GM23338 (cell line): ENCODE measurements around the gene DIAPH1.

ENCODE experiments used
- ETS1 ChIP-seq: IDR thresholded peaks from 2 replicates; pipeline ENCODE4 v1.6.1; 2016; ENCODE audit warnings: antibody characterized with exemption
- EZH2 ChIP-seq: fragments of 200-600 bp; sonication (generic); IDR thresholded peaks from one replicate; pipeline ENCODE4 v1.8.0; 2017; ENCODE audit warnings: antibody characterized with exemption, mild to moderate bottlenecking, low read depth; ENCODE audit not compliant: unreplicated experiment
- EZH2phosphoT487 ChIP-seq: fragments of 200-600 bp; sonication (generic); IDR thresholded peaks from one replicate; pipeline ENCODE4 v1.8.1; 2018; ENCODE audit warnings: antibody characterized with exemption; ENCODE audit not compliant: unreplicated experiment
- JUNB ChIP-seq: IDR thresholded peaks from one replicate; pipeline ENCODE4 v1.6.1; 2016; ENCODE audit warnings: antibody characterized with exemption; ENCODE audit not compliant: unreplicated experiment
- NANOG ChIP-seq: IDR thresholded peaks from 2 replicates; pipeline ENCODE4 v1.6.1; 2016; ENCODE audit warnings: antibody characterized with exemption, borderline replicate concordance
- POLR2AphosphoS5 ChIP-seq: IDR thresholded peaks from 2 replicates; pipeline ENCODE4 v1.6.1; 2016; ENCODE audit warnings: antibody characterized with exemption, low read depth
- REST ChIP-seq: IDR thresholded peaks from one replicate; pipeline ENCODE4 v1.6.1; 2018; ENCODE audit warnings: antibody characterized with exemption; ENCODE audit not compliant: unreplicated experiment
- ZNF114 ChIP-seq: fragments of 250-450 bp; sonication (Bioruptor Pico); IDR thresholded peaks from 2 replicates; pipeline ENCODE4 v1.5.0; 2020; ENCODE audit warnings: mild to moderate bottlenecking, moderate library complexity
- TF ChIP-seq, protein P1 (sequence below), 2 experiments: fragments of 200-600 bp in 1 of 2; sonication (generic) in 1 of 2; conservative IDR thresholded peaks; 2 replicates each; pipeline versions ENCODE4 v1.5.1 to v1.6.1; 2016 to 2017; ENCODE audit warnings: antibody characterized with exemption in 2 of 2, low read depth in 2 of 2, mild to moderate bottlenecking in 2 of 2, moderate library complexity in 1 of 2

DNA sequence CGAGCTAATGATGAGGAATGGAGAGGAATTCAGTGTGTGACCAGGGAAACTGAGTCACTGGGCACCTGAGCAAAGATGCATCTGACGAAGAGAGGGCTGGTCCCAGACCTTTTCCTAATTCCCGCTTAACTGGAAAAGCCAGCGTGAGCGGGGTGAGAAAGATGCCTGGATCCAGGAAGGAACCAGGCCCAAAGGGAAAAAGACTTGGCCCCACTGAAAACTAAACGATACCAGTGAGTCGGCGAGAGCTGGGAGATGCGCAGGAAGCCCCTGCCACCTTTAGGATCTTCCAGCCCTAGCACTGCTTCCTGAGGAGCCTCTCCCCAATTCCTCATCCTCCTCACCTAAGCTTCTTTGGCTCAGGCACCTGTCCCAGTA lies 32.9 kb upstream of the DIAPH1 start:
- TF ChIP-seq, protein P1, sequence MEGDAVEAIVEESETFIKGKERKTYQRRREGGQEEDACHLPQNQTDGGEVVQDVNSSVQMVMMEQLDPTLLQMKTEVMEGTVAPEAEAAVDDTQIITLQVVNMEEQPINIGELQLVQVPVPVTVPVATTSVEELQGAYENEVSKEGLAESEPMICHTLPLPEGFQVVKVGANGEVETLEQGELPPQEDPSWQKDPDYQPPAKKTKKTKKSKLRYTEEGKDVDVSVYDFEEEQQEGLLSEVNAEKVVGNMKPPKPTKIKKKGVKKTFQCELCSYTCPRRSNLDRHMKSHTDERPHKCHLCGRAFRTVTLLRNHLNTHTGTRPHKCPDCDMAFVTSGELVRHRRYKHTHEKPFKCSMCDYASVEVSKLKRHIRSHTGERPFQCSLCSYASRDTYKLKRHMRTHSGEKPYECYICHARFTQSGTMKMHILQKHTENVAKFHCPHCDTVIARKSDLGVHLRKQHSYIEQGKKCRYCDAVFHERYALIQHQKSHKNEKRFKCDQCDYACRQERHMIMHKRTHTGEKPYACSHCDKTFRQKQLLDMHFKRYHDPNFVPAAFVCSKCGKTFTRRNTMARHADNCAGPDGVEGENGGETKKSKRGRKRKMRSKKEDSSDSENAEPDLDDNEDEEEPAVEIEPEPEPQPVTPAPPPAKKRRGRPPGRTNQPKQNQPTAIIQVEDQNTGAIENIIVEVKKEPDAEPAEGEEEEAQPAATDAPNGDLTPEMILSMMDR (conservative IDR thresholded peaks at IDR 0.05; ENCODE audit: low read depth in 2 of 2), result no peak
- TF ChIP-seq REST (no peak), EZH2 (no peak), ZNF114 (CRISPR knock-in tag) (no peak), POLR2AphosphoS5 (no peak), EZH2phosphoT487 (no peak), NANOG (no peak), JUNB (no peak), ETS1 (no peak)
